Vagina (tissue), 2 donors: Measurements from ENCODE around the gene BRINP3. TPM values are rescaled to one million over a fixed set of nuclear protein-coding genes. Genes with fewer than 3 reads are reported as not detected.

ENCODE experiments used
- DNase-seq, 2 donors: peaks; one replicate each; pipeline ENCODE4 v3.0.0-alpha.2; 2017; ENCODE audit errors: extremely low spot score in 2 of 2
- H3K27ac ChIP-seq: fragments of 200-600 bp; sonication (generic); one replicate; pipeline ENCODE4 v1.5.1; 2019
- H3K27me3 ChIP-seq: fragments of 200-600 bp; sonication (generic); one replicate; pipeline ENCODE4 v1.5.1; 2019
- H3K36me3 ChIP-seq, 2 donors: fragments of 200-600 bp; sonication (generic); one replicate each; pipeline ENCODE4 v1.5.1; 2017 to 2019
- H3K4me1 ChIP-seq: fragments of 200-600 bp; sonication (generic); one replicate; pipeline ENCODE4 v1.5.1; 2019
- H3K4me3 ChIP-seq, 2 donors: fragments of 200-600 bp; sonication (generic); 1 replicate in 1 of 2; 2 replicates in 1 of 2; pipeline ENCODE4 v1.5.1; 2016 to 2019
- H3K9me3 ChIP-seq: fragments of 200-600 bp; sonication (generic); one replicate; pipeline ENCODE4 v1.5.1; 2019
- POLR2A ChIP-seq, 2 donors: fragments of 450-650 bp; IDR thresholded peaks; one replicate each; pipeline ENCODE4 v1.6.1; 2017; ENCODE audit warnings: antibody characterized with exemption in 2 of 2, mild to moderate bottlenecking in 2 of 2, moderate library complexity in 2 of 2
- POLR2AphosphoS5 ChIP-seq, 2 donors: sonication (generic); formaldehyde crosslinking; IDR thresholded peaks; one replicate each; pipeline ENCODE4 v1.9.0; 2017; ENCODE audit warnings: antibody characterized with exemption in 2 of 2, mild to moderate bottlenecking in 2 of 2, low read depth in 1 of 2; ENCODE audit not compliant: insufficient read depth in 1 of 2
- intact Hi-C: fragments of 100-400 bp; cut with DNase I; formaldehyde crosslinking; loops from one replicate; pipeline ENCODE4 v1.15.1; 2023
- total RNA-seq: library from RNA; depleted of rRNA; stranded (reverse); fragments of >200 nt; gene quantifications from one replicate; pipeline ENCODE4 v1.2.3, GENCODE V29; 2016
- TF ChIP-seq, protein P1 (sequence below), 3 experiments: fragments of 450-650 bp in 2 of 3; fragments of 200-600 bp in 1 of 3; sonication (generic) in 1 of 3; IDR thresholded peaks; one replicate each; pipeline ENCODE4 v1.5.1; 2017 to 2019; ENCODE audit warnings: antibody characterized with exemption in 3 of 3, mild to moderate bottlenecking in 2 of 3, moderate library complexity in 2 of 3

BRINP3 gene
- total RNA-seq, 1 donor from 2014 or later = not detected

DNA sequence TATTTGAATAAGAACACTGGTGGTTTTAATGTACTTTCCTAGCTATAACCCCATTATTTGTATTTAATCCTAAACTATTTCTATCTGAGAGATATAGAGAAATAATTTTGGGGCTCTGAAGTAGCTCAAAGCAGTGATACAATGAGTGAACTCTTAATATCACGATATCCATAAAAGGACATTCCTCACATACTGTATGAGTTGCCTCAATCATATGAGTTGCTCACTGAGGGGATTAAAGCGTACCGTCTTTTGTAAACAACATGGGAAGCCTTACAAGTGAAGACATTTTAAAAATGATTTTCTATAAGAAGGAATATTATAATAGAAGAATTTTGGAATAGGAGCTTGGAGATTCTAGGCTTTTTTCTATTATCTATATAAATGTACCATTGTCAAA, 21.5 kb downstream of the BRINP3 start:
- Histone ChIP-seq H3K36me3 (no peaks in the 10 kb centered on the region), H3K4me1 (no peaks in the 10 kb centered on the region)
- TF ChIP-seq POLR2A (IDR thresholded peaks at IDR 0.05) = no peak
- TF ChIP-seq, protein P1, sequence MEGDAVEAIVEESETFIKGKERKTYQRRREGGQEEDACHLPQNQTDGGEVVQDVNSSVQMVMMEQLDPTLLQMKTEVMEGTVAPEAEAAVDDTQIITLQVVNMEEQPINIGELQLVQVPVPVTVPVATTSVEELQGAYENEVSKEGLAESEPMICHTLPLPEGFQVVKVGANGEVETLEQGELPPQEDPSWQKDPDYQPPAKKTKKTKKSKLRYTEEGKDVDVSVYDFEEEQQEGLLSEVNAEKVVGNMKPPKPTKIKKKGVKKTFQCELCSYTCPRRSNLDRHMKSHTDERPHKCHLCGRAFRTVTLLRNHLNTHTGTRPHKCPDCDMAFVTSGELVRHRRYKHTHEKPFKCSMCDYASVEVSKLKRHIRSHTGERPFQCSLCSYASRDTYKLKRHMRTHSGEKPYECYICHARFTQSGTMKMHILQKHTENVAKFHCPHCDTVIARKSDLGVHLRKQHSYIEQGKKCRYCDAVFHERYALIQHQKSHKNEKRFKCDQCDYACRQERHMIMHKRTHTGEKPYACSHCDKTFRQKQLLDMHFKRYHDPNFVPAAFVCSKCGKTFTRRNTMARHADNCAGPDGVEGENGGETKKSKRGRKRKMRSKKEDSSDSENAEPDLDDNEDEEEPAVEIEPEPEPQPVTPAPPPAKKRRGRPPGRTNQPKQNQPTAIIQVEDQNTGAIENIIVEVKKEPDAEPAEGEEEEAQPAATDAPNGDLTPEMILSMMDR (IDR thresholded peaks at IDR 0.05) = no peak
- TF ChIP-seq POLR2AphosphoS5 (IDR thresholded peaks at IDR 0.05; ENCODE audit: insufficient read depth in 1 of 2, low read depth in 1 of 2) = no peak

DNA sequence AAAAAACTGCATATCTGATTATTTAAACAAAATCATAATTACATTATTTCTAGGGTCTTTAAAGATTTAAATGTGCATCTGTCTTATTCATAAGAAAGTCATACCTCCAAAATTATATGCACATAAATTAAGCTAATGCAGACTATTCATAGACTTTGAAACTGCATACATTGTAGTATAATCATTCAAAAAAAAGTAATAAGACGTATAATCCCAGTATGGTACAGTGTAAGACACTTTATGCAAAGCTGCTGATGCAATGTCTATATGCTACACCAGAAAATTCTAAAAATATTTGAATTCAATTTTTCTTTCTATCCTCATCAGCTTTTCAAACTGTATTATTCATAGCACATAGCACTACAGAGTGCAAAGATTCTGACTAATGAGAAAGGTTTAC, 22.0 kb downstream of the BRINP3 start:
- Histone ChIP-seq H3K27ac (no peak overlapping the region), H3K27me3 (no peaks in the 10 kb centered on the region), H3K4me3 (no peak overlapping the region), H3K36me3 (no peaks in the 10 kb centered on the region), H3K9me3 (no peaks in the 10 kb centered on the region), H3K4me1 (no peaks in the 10 kb centered on the region)
- intact Hi-C loops = no loop called here
- DNase-seq = no peak
- TF ChIP-seq, protein P1 (IDR thresholded peaks at IDR 0.05) = no peak
- TF ChIP-seq POLR2A (IDR thresholded peaks at IDR 0.05) = no peak

More for the DNA sequence above, 21.5 kb downstream of the BRINP3 start:
- intact Hi-C loops = no loop called here
- Histone ChIP-seq H3K9me3 (no peaks in the 10 kb centered on the region), H3K27me3 (no peaks in the 10 kb centered on the region), H3K27ac (no peak overlapping the region), H3K4me3 (no peak overlapping the region)
- no peak for DNase-seq

DNA sequence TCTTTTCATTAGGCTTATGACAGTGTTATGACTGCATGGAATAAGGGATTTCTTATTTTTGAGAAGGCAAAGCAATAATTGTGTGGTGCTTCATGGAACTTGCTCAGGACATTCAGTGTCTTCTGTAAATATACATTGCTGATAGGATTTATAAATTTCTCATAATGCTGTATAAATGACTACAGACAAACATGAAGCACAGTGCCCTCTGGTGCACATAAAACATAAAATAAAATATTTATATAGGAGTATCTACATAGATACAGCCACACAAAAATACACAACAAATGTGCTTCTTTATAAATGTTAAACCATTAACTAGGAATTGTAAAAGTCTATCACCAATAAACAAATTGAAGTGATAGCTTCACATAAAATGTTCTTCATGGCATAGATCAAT, 24.1 kb downstream of the BRINP3 start:
- Histone ChIP-seq H3K9me3 (no peaks in the 10 kb centered on the region), H3K27me3 (no peaks in the 10 kb centered on the region), H3K4me3 (no peak overlapping the region), H3K27ac (no peak overlapping the region), H3K36me3 (no peaks in the 10 kb centered on the region), H3K4me1 (no peaks in the 10 kb centered on the region)
- DNase-seq = no peak
- intact Hi-C loops = no loop called here
- TF ChIP-seq, protein P1 (IDR thresholded peaks at IDR 0.05) = no peak
- TF ChIP-seq POLR2A (IDR thresholded peaks at IDR 0.05) = no peak

DNA sequence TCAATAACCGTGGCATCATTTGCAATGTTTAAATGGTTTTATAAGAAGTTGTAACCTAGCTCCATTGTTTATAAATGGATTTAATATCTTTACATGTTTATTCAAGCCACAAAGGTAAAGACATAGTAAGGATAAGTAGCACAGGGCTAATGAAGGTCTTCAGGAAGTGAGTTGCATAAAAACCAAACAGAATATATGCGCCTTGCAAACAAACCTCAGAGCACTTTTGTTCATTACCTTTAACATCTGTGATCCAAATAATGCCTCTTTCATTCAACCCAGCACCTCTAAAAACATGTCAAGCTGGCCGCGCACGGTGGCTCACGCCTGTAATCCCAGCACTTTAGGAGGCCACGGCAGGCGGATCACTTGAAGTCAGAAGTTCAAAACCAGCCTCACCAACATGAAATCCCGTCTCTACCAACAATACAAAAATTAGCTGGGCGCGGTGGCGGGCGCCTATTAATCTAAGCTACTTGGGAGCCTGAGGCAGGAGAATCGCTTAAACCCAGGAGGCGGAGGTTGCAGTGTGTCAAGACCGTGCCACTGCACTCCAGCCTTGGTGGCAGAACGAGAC, 25.3 kb downstream of the BRINP3 start:
- no peak for DNase-seq
- no peaks in the 10 kb centered on the region for H3K36me3 ChIP-seq
- intact Hi-C loops = no loop called here

DNA sequence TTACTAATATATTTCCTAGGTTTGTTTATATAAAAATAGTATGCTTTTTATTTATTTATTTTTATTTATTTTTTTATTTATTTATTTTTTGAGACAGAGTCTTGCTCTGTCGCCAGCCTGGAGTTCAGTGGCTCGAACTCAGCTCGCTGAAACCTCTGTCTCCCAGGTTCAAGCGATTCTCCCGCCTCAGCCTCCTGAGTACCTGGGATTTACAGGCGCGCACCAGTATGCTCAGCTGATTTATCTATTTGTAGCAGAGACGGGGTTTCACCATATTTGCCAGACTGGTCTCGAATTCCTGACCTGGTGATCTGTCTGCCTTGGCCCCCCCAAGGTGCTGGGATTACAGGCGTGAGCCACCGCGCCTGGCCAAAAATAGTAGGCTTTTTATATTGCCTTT, 33.2 kb downstream of the BRINP3 start:
- H3K36me3 ChIP-seq = no peaks in the 10 kb centered on the region
- no peaks in the 10 kb centered on the region for H3K9me3 ChIP-seq
- DNase-seq = no peak
- no peaks in the 10 kb centered on the region for H3K4me1 ChIP-seq
- no peak overlapping the region for H3K4me3 ChIP-seq
- no peak overlapping the region for H3K27ac ChIP-seq
- H3K27me3 ChIP-seq = no peaks in the 10 kb centered on the region
- TF ChIP-seq, protein P1 (IDR thresholded peaks at IDR 0.05) = no peak
- no peak for TF ChIP-seq POLR2A (IDR thresholded peaks at IDR 0.05)
- no peak for TF ChIP-seq POLR2AphosphoS5 (IDR thresholded peaks at IDR 0.05; ENCODE audit: insufficient read depth in 1 of 2, low read depth in 1 of 2)
- intact Hi-C loops = no loop called here

More for the DNA sequence above, 25.3 kb downstream of the BRINP3 start:
- Histone ChIP-seq H3K4me1 (no peaks in the 10 kb centered on the region), H3K27ac (no peak overlapping the region), H3K27me3 (no peaks in the 10 kb centered on the region), H3K9me3 (no peaks in the 10 kb centered on the region), H3K4me3 (no peak overlapping the region)
- TF ChIP-seq POLR2AphosphoS5 (IDR thresholded peaks at IDR 0.05; ENCODE audit: insufficient read depth in 1 of 2, low read depth in 1 of 2) (no peak), POLR2A (IDR thresholded peaks at IDR 0.05) (no peak)
- TF ChIP-seq, protein P1 (IDR thresholded peaks at IDR 0.05) = no peak
